Measurements from ENCODE around the gene DSCAM.

- TF ChIP-seq CTCF (IDR thresholded peaks at IDR 0.05; ENCODE audit: insufficient read depth, low read length) (no peak), POLR2AphosphoS5 (IDR thresholded peaks at IDR 0.05; ENCODE audit: low read depth) (no peak)
These were observed 575.8 kb downstream of the DSCAM start for GRCh38 chr21:40271164-40271563.
